Skeletal muscle satellite cell (primary cell): ENCODE data around the gene HSPB6. TPM values are rescaled to one million over a fixed set of nuclear protein-coding genes. Genes with fewer than 3 reads are reported as not detected.
A peak's percentile ranks its signal among the peaks of the same experiment; 100 is the strongest.
"Not testable (repeated sequence)": the region's sequence is repeated elsewhere in the genome, so short reads cannot be mapped to it uniquely, and the experiment has no call there.

Experiments used
- H3K27me3 ChIP-seq: 2 replicates; pipeline ENCODE4 v1.7.0; 2013; ENCODE audit warnings: low read length; ENCODE audit not compliant: control insufficient read depth, insufficient read depth
- H3K36me3 ChIP-seq: 2 replicates; pipeline ENCODE4 v1.7.0; 2013; ENCODE audit warnings: mild to moderate bottlenecking, control low read depth, low read length; ENCODE audit not compliant: insufficient read depth
- H3K4me1 ChIP-seq: 2 replicates; pipeline ENCODE4 v1.7.0; 2013; ENCODE audit warnings: low read length; ENCODE audit not compliant: control insufficient read depth, insufficient read depth
- H3K4me2 ChIP-seq: 2 replicates; pipeline ENCODE4 v1.7.0; 2013; ENCODE audit warnings: mild to moderate bottlenecking, low read length
- H3K4me3 ChIP-seq: 2 replicates; pipeline ENCODE4 v1.7.0; 2013; ENCODE audit warnings: low read length
- H3K9ac ChIP-seq: 2 replicates; pipeline ENCODE4 v1.7.0; 2013; ENCODE audit warnings: mild to moderate bottlenecking, low read depth, low read length, moderate library complexity
- H3K9me3 ChIP-seq: replicated peaks from 2 replicates; pipeline ENCODE4 v1.7.0; 2013; ENCODE audit warnings: mild to moderate bottlenecking, control low read depth, low read length
- total RNA-seq: library from RNA; depleted of rRNA; stranded (reverse); fragments of >200 nt; gene quantifications from 2 replicates; pipeline ENCODE4 v1.2.3, GENCODE V29; 2012; rRNA removed

HSPB6 gene, protein sequence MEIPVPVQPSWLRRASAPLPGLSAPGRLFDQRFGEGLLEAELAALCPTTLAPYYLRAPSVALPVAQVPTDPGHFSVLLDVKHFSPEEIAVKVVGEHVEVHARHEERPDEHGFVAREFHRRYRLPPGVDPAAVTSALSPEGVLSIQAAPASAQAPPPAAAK
- 28.1 and 73.2 TPM in 2 replicates for total RNA-seq

DNA sequence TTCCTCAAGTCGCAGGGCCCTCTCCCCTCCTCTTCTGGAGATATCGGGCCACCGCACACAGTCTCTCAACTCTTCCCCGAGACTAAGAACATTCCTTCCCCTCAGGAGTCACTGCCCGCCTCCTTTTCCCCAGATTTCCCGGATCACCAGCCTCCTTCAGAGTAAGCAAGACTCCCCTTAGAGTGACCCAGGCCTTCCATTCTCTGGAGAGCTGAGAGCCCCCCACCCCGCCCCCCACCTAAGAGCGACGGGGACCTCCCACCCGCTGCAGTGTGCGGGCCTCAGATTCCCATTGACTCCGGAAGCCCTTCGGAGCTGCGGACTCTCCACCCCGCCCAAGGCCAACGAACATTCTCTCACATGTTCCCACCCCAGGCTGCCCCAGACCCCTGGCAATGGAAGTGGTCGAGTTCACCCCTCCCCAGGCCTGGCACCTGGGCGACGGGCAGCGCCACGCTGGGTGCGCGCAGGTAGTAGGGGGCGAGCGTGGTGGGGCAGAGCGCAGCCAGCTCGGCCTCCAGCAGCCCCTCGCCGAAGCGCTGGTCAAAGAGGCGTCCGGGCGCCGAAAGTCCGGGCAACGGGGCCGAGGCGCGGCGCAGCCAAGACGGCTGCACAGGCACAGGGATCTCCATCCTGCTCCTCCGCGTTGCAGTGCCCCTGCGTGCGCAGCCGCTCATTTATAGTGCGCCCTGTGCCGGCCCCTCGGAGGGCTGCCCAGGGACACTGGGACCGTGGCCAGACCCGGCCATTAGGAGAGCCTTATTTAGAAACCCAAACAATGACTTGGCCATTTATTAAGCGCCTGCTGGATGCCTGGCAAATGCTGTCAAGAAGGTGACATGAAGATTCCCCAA, at the start of gene HSPB6:
Gene HSPB6 (minus strand): TSS at position 653 of the 854 bp plus-strand sequence. CDS start 21 bp downstream, at position 632.
- H3K27me3 ChIP-seq: no peaks in the 10 kb centered on the region
- H3K4me2 ChIP-seq: peak within 1 kb of the TSS; percentile 79
- peak within 1 kb of the TSS; percentile 62 for H3K4me3 ChIP-seq
- peaks cover 29% of the 10 kb centered on the region for H3K36me3 ChIP-seq
- H3K9me3 ChIP-seq: no peaks in the 10 kb centered on the region
- peak within 1 kb of the TSS; percentile 77 for H3K9ac ChIP-seq
- peaks cover 38% of the 10 kb centered on the region for H3K4me1 ChIP-seq

DNA sequence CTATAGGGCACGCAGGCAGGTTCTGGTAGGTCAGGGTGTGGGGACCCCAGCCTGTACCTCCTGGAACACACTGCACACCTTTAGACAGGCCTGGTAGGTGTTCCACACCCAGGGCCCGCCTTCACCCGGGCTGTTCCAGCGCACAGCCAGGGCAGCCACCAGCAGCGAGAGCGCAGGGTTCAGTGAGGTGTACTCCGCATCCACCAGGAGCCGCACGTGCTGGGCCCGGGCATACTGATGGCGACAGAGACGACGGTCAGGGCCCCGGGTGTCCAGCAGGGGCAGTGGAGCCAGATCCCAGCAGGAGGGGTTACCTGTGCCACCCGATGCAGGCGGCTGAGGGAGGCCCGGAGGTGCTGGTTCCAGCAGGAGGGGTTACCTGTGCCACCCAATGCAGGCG, 49.8 kb upstream of the HSPB6 start:
- H3K27me3 ChIP-seq: peaks cover 34% of the 10 kb centered on the region
- H3K9me3 ChIP-seq: no peaks in the 10 kb centered on the region
- no peak overlapping the region for H3K4me3 ChIP-seq
- H3K9ac ChIP-seq: no peak overlapping the region
- H3K4me1 ChIP-seq: no peaks in the 10 kb centered on the region
- H3K4me2 ChIP-seq: no peak overlapping the region
- H3K36me3 ChIP-seq: no peaks in the 10 kb centered on the region

DNA sequence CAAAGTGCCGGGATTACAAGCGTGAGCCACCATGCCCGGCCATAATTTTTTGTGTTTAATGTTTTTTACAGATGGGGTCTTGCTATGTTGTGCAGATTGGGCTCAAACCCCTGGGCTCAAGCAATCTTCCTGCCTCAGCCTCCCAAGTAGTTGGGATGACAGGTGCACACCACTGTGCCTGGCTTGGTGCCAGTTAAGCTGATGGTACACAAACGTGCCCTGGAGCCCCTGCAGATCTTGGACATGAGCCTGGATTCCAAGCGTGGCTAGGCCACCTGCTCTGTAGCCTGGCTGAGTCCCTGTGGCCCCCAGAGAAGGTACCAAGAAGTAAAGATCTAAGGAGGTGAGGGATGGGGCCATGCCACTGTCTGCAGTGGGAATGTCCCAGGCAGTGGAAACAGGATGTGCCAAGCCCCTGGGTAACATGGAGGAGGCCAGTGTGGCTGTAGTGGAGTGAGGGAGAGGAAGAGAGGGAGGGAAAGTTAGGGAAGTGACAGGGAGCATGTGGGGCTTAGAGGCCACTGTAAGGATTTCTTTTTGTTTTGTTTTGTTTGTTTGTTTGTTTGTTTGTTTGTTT, 48.8 kb upstream of the HSPB6 start:
- Histone ChIP-seq H3K9ac (no peak overlapping the region), H3K36me3 (no peaks in the 10 kb centered on the region), H3K4me3 (no peak overlapping the region), H3K4me2 (no peak overlapping the region), H3K4me1 (no peaks in the 10 kb centered on the region), H3K9me3 (no peaks in the 10 kb centered on the region), H3K27me3 (peaks cover 34% of the 10 kb centered on the region)

DNA sequence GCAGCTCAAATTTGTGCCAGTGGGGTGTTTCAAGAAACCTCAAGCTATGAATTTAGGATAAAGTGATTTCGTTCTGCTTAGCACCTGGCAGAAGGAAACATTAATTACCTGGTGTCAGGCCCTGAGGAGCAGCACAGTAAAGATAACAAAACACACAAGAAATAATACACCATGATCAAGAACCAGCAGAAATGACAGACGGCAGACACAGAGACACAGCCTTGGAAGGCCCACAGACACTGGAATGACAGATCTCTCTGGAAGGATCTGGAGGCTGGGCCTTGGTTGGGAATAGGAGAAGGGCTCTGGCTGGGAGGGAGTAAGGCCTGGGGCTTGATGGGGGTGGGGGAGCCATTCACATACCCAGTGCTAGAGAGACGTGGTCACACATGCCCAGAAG, 45.0 kb upstream of the HSPB6 start:
- Histone ChIP-seq H3K36me3 (no peaks in the 10 kb centered on the region), H3K9ac (no peak overlapping the region), H3K9me3 (no peaks in the 10 kb centered on the region), H3K4me3 (no peak overlapping the region), H3K4me2 (no peak overlapping the region), H3K27me3 (peaks cover 41% of the 10 kb centered on the region), H3K4me1 (no peaks in the 10 kb centered on the region)

DNA sequence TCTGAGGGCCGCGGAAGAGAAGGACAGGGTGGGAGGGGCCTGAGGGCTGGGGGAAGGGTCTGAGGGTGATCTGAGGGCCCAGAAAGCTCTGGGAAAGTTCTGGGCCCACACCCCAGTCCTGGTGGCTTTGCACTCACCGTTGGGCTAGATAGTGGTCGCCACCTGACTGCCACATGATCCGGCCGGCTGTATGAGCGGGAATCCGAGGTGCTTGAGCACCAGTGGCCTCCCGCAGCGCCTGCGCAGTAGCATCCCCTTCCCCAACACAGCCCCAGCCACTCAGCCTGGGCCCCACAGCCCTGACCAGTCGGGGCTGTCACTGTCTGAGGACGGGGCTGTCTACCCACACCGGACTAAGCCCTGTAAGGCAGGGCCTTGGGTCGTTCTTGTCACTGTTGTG, 40.8 kb upstream of the HSPB6 start:
- Histone ChIP-seq H3K4me3 (no peak overlapping the region), H3K9ac (no peak overlapping the region), H3K36me3 (no peaks in the 10 kb centered on the region), H3K27me3 (peaks cover 32% of the 10 kb centered on the region), H3K9me3 (no peaks in the 10 kb centered on the region), H3K4me2 (no peak overlapping the region), H3K4me1 (peaks cover 4% of the 10 kb centered on the region)

DNA sequence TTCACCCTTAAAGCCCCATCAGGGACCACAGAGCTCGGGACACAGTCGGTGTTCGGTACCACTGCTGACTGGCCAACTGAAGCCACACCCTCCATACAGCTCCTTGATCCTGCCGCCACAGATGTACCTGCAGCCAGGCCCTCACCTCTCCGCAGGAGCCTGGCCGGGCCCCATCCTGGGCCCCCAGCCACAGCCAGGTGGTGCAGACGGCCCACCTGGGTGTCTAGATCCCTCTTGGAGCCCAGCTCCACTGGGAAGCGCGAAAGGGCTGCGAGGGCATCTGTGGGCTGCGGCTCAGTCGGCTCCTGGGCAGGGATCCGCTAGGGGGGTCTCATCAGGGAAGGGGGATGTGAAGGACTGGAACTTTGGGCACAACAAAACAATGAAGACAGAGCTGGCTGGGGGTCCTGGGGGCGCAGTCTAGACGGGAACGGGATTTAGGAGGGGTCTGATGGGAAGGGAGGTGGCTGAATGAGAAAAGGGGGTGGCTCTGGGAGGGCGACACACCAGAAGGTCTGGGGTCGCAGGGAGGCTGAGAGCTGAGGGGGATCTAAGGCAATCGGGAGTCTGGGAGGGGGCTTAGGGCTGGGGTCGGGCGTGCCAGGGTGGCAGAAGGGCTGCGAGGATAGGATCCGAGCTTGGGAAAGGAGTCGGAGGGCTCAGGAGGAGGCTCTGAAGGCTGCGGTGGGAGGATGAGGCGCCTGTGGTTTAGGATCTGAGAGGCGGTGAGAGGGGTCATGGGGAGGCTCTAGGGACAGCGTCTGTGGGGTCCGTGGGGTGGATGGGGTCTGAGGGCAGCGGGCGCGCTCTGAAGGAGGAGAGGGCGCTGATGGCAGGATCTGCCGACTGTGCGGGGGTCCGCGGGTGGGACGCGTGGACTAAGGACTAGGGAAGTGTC, 40.1 kb upstream of the HSPB6 start:
- Histone ChIP-seq H3K9ac (no peak overlapping the region), H3K4me1 (peaks cover 4% of the 10 kb centered on the region), H3K4me3 (no peak overlapping the region), H3K36me3 (no peaks in the 10 kb centered on the region), H3K4me2 (no peak overlapping the region), H3K9me3 (no peaks in the 10 kb centered on the region), H3K27me3 (peaks cover 31% of the 10 kb centered on the region)

DNA sequence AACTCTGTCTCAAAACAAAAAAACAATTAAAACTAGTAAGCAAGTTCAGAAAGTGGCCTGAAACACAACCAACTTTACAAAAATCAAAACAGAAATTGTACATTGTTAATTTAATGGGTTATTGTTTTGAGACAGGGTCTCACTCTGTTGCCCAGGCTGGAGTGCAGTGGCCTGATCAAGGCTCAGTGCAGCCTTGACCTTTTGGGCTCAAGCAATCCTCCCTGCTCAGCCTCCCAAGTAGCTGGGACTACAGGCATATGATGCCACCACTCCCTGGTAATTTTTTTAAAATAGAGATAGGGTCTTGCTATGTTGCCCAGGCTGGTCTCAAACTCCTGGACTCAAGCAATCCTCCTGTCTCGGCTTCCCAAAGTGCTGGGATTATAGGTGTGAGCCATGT, 38.7 kb upstream of the HSPB6 start:
- H3K36me3 ChIP-seq, H3K4me1 ChIP-seq, H3K4me3 ChIP-seq, H3K9me3 ChIP-seq, H3K9ac ChIP-seq, H3K4me2 ChIP-seq: not testable (repeated sequence)
- H3K27me3 ChIP-seq: peaks cover 26% of the 10 kb centered on the region

DNA sequence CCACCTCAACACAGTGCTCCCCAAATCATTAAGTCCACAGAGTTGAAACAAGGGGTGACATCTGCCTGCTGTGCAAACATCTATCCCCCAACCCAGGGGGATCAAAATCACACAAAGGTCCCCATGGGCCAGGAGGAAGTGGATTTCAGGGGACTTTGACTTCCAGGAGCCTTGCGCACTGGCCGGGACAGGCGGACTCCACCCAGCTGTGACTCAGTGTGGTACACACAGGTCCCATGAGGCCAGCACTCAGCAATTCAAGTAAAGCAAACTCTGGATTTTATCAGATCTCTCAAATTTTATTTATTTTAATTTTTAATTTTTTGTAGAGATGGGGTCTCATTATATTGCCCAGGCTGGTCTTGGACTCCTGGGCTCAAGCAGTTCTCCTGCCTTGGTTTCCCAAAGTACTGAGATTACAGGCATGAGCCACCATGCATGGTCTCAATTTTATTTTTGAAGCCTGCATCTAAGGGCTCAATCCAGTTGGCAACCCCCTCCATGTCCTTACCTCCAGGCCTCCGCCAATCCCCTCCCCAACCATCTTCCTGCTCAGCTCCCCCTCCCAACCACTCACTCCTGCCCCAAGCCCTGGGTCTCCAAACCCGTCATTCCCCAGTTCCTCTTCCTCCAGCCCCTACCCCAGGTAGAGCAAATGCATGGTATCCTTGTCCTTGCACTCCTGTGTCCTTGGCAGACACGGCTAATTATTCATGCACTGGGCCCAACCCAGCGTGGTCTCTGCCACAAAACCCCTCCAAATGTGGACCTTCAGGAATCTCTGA, 36.7 kb upstream of the HSPB6 start:
- H3K4me2 ChIP-seq: no peak overlapping the region
- H3K4me3 ChIP-seq: no peak overlapping the region
- H3K36me3 ChIP-seq: no peaks in the 10 kb centered on the region
- no peak overlapping the region for H3K9ac ChIP-seq
- H3K9me3 ChIP-seq: no peaks in the 10 kb centered on the region
- H3K27me3 ChIP-seq: peaks cover 26% of the 10 kb centered on the region
- H3K4me1 ChIP-seq: peaks cover 4% of the 10 kb centered on the region

DNA sequence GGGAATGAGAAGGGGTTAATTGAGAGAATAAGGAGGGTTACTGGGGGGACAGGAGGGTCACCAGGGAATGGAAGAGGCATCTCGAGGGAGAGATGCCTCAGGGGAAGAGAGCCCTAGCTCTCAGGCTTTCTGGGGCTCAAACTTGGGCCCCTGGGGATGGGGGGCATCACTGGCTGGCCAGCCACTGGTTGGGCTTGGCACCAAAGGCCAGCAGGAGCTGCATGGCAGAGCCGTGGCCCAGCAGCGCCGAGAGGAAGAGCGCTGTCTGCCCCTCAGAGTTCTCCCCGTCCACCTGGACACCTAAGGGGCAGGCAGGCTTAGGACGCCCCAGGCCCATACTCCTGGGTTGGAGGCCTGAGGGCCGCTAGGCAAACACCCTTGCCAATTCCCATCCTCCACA, 36.1 kb upstream of the HSPB6 start:
- Histone ChIP-seq H3K4me1 (peaks cover 4% of the 10 kb centered on the region), H3K27me3 (peaks cover 21% of the 10 kb centered on the region), H3K36me3 (no peaks in the 10 kb centered on the region), H3K9me3 (no peaks in the 10 kb centered on the region), H3K4me2 (no peak overlapping the region), H3K4me3 (no peak overlapping the region), H3K9ac (no peak overlapping the region)

DNA sequence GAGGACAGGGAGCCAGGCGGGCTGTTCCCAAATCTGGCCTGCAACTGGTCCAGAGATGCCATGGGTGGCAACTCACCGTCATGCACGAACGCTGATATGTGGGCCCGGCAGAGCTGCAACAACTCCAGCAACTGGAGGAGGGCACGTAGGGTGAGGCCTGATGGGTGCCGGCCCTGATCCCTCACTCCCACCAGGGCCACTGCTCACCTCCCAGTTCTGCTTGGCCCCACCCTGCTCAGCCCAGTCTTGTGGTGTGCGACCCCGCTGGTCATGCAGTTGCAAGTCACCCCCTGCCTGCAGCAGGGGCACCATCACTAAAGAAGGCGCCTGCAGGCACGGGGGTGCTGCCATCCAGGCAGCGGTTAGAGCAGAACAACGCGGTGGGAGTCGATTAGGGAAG, 35.5 kb upstream of the HSPB6 start:
- no peak overlapping the region for H3K9ac ChIP-seq
- peaks cover 17% of the 10 kb centered on the region for H3K27me3 ChIP-seq
- no peak overlapping the region for H3K4me2 ChIP-seq
- H3K4me1 ChIP-seq: peaks cover 4% of the 10 kb centered on the region
- no peaks in the 10 kb centered on the region for H3K9me3 ChIP-seq
- no peak overlapping the region for H3K4me3 ChIP-seq
- H3K36me3 ChIP-seq: no peaks in the 10 kb centered on the region
